NCI-H1436 treated with DMSO at 0.1 percent for 48 hours (cell line): ENCODE results near the gene BANK1.

Experiments used
- DNase-seq: peaks from one replicate; lab custom pipeline; 2025; lab: John Stamatoyannopoulos, UW

BANK1 gene

GRCh38 chr4:101823864-101824263, 33.3 kb downstream of the BANK1 start:
- DNase-seq, result no peak

GRCh38 chr4:101824500-101824899, 34.0 kb downstream of the BANK1 start:
- no peak for DNase-seq

- no peak for DNase-seq
These were observed 35.4 kb downstream of the BANK1 start for GRCh38 chr4:101825953-101826352.

- DNase-seq, result no peak
These were observed 41.3 kb downstream of the BANK1 start for GRCh38 chr4:101831816-101832215.

- DNase-seq, result no peak
These were observed 43.0 kb downstream of the BANK1 start for GRCh38 chr4:101833480-101833879.

- no peak for DNase-seq
These were observed 44.8 kb downstream of the BANK1 start for GRCh38 chr4:101835121-101835904.

GRCh38 chr4:101843054-101843453, 52.5 kb downstream of the BANK1 start:
- no peak for DNase-seq

- no peak for DNase-seq
These were observed 56.0 kb downstream of the BANK1 start for GRCh38 chr4:101846550-101846949.

GRCh38 chr4:101850698-101851097, 60.2 kb downstream of the BANK1 start:
- no peak for DNase-seq

GRCh38 chr4:101851672-101852071, 61.1 kb downstream of the BANK1 start:
- no peak for DNase-seq

GRCh38 chr4:101853028-101853427, 62.5 kb downstream of the BANK1 start:
- DNase-seq, result no peak

GRCh38 chr4:101853691-101854090, 63.2 kb downstream of the BANK1 start:
- no peak for DNase-seq

GRCh38 chr4:101855239-101855638, 64.7 kb downstream of the BANK1 start:
- no peak for DNase-seq

GRCh38 chr4:101856149-101856548, 65.6 kb downstream of the BANK1 start:
- DNase-seq, result no peak

GRCh38 chr4:101857176-101857575, 66.6 kb downstream of the BANK1 start:
- no peak for DNase-seq

- DNase-seq, result no peak
These were observed 68.1 kb downstream of the BANK1 start for GRCh38 chr4:101858641-101859040.

- no peak for DNase-seq
These were observed 72.1 kb downstream of the BANK1 start for GRCh38 chr4:101862595-101862994.

GRCh38 chr4:101864660-101865059, 74.1 kb downstream of the BANK1 start:
- DNase-seq, result no peak

- DNase-seq, result no peak
These were observed 75.1 kb downstream of the BANK1 start for GRCh38 chr4:101865501-101866062.

- no peak for DNase-seq
These were observed 80.3 kb downstream of the BANK1 start for GRCh38 chr4:101870874-101871273.

- no peak for DNase-seq
These were observed 81.6 kb downstream of the BANK1 start for GRCh38 chr4:101871962-101872676.

GRCh38 chr4:101885574-101885973, 95.0 kb downstream of the BANK1 start:
- DNase-seq, result no peak

GRCh38 chr4:101886826-101887225, 96.3 kb downstream of the BANK1 start:
- no peak for DNase-seq
